ENCODE measurements around the gene KCNQ1. TPM values are rescaled to one million over a fixed set of nuclear protein-coding genes. Genes with fewer than 3 reads are reported as not detected.

The KCNQ1 gene
- total RNA-seq, 4 donors from 2014 or later = 2.6 to 12.7 (median 4.9) TPM

DNA sequence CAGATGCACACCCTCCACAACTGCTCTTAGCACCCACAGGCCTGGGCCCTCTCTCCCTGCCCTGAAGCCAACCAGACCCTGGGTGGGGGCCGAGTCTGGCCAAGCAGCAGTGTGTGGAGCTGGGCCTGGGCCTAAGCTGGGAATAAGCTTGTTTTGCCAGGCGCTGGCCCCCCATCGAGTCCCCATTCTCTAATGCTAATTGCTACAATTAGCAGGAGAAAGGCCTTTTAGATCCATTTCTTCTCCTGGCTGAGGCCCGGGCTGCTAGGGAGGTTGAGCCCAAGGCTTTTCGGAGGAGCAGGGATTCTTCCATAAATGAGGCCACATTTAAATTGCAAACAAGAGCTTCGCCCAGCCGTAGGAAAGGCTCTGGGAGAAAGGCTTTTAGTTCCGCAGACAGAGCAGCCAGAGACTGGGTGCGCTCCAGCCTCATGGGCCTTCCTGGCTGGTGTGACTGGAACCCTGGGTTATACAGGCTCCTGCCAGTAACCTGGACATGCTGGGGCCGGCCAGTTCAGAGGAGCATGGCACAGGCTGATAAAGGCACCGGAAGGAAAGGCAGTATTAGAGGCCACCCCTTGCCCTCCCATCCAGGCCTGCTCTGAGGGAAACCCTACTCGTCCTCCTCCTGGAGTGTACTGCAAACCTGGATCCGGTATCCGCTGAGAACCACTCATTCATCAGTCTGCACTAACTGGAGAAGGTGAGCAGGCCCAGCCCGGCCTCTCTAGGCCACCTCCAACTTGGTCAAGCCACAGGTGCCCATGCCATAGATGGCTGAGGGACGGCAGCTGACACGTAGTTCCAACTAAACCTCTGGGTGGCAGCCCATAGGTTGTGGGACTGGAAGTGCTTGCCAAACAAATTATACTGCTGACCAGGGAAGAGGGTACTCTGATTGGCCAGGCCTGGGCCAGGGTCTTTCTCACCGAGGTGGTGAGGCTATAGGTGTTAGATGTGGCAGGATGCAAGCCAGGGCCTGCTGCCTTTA is 248.8 kb downstream of the KCNQ1 start:
- Histone ChIP-seq H3K27ac (no peak overlapping the region), H3K36me3 (no peaks in the 10 kb centered on the region), H3K4me1 (peaks cover 0 to 98% (median 33%) of the 10 kb centered on the region in 3 donors), H3K4me3 (no peak overlapping the region), H3K27me3 (no peaks in the 10 kb centered on the region), H3K9me3 (no peaks in the 10 kb centered on the region)
- WGBS, 2 donors (ENCODE audit: low coverage in 1 of 2) = 62 to 80% methylated on average over 3 to 8 of the region's 18 CpGs
- ATAC-seq = no peak
- TF ChIP-seq POLR2A (IDR thresholded peaks at IDR 0.05) = no peak
- TF ChIP-seq EP300 (IDR thresholded peaks at IDR 0.05) = no peak
- TF ChIP-seq POLR2AphosphoS5 (IDR thresholded peaks at IDR 0.05) = no peak
- TF ChIP-seq, protein P1, sequence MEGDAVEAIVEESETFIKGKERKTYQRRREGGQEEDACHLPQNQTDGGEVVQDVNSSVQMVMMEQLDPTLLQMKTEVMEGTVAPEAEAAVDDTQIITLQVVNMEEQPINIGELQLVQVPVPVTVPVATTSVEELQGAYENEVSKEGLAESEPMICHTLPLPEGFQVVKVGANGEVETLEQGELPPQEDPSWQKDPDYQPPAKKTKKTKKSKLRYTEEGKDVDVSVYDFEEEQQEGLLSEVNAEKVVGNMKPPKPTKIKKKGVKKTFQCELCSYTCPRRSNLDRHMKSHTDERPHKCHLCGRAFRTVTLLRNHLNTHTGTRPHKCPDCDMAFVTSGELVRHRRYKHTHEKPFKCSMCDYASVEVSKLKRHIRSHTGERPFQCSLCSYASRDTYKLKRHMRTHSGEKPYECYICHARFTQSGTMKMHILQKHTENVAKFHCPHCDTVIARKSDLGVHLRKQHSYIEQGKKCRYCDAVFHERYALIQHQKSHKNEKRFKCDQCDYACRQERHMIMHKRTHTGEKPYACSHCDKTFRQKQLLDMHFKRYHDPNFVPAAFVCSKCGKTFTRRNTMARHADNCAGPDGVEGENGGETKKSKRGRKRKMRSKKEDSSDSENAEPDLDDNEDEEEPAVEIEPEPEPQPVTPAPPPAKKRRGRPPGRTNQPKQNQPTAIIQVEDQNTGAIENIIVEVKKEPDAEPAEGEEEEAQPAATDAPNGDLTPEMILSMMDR (IDR thresholded peaks at IDR 0.05) = no peak

DNA sequence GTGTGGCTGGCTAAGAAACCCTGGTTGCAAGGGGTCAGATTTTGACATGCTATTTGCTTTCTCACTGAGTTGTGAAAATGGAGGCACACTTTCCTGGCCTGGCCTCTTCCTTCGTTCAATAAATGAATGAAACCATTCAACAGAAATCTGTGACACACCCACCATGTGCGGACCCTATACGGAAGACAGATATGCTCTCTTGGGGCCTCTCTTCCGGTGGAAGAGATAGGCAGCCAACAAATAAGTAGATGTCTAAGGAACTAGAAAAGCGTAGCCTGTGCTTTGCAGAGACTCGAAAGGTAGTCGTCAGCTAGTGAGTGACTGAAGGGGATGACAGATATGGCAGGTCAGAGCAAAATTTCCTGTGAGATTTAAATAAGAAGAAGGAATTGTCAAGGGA is 249.7 kb downstream of the KCNQ1 start:
- Histone ChIP-seq H3K27ac (no peak overlapping the region), H3K9me3 (no peaks in the 10 kb centered on the region), H3K4me3 (no peak overlapping the region), H3K27me3 (no peaks in the 10 kb centered on the region), H3K36me3 (no peaks in the 10 kb centered on the region), H3K4me1 (peaks cover 0 to 89% (median 31%) of the 10 kb centered on the region in 3 donors)
- 62 to 76% methylated on average over 4 to 7 of the region's 7 CpGs for WGBS, 2 donors (ENCODE audit: low coverage in 1 of 2)
- no peak for ATAC-seq
- TF ChIP-seq POLR2AphosphoS5 (IDR thresholded peaks at IDR 0.05) (no peak), POLR2A (IDR thresholded peaks at IDR 0.05) (no peak), EP300 (IDR thresholded peaks at IDR 0.05) (no peak)
- TF ChIP-seq, protein P1 (IDR thresholded peaks at IDR 0.05) = no peak

DNA sequence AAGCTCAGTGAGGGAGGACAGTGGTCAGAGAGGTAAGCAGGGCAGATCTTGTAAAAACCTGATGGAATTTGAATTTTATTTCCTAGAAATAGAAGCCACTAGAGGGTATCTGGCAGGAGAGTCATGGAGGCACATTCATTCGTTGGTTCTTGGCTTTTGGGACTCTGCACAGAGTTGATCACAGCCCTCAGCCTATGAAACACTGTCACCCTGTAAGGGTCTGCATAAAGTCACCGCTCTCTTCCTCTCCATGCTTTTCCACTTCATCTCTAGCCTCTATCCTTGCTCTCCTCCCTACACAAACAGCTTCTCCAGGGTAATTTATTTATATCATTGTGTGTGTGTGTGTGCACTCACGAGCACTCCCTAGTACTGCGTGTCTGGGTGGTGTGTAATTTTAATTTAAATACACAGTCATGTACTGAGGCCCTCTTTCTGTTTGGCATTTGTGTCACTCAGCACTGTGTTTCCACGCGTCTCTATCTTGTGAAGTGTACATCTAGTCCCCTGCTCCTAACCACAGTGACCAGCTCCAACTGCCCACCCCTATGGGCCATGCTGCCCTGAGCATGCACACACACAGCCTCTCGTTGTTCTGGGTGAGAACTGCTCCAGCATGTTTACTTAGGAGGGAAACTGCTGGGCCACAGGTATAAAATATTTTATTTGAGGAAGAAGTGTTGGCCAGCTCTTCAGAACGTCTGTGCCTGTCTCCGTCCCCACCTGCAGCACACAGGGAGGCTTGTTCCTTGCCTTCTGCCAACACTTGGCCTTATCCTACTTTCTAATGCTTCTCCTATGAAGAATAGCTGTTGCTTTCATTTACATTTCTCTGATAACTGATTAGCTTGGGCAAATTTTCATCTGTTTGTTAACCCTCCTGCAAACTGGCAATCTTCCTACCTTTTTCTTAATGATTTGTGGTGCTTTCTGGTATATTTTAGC is 250.5 kb downstream of the KCNQ1 start:
- no peak overlapping the region for H3K4me3 ChIP-seq
- H3K36me3 ChIP-seq = no peaks in the 10 kb centered on the region
- no peaks in the 10 kb centered on the region for H3K27me3 ChIP-seq
- no peak overlapping the region for H3K27ac ChIP-seq
- no peak for ATAC-seq
- 65 to 76% methylated on average over 4 to 9 of the region's 9 CpGs for WGBS, 2 donors (ENCODE audit: low coverage in 1 of 2)
- no peaks in the 10 kb centered on the region for H3K9me3 ChIP-seq
- TF ChIP-seq POLR2AphosphoS5 (IDR thresholded peaks at IDR 0.05) (no peak), POLR2A (IDR thresholded peaks at IDR 0.05) (no peak), EP300 (IDR thresholded peaks at IDR 0.05) (no peak)
- TF ChIP-seq, protein P1 (IDR thresholded peaks at IDR 0.05) = no peak
- H3K4me1 ChIP-seq = peaks cover 0 to 81% (median 24%) of the 10 kb centered on the region in 3 donors

DNA sequence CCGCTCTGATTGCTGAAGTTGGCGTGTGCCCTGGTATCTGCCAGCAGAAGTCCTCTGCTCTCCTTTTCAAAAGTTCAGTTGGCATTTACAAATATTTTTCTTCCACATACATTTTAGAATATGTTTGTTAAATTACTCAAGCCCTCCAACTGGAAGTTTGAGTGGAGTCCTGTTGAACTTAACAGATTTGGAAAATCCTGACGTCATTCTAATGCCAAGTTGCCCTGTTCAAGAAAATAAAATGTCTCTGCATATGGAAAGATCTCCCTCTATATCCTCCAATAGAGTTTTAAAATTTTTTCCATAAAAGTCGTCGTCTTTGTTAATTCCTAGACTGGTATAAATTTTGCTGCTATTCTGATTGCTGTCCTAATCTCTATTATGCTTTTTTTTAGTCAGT is 251.6 kb downstream of the KCNQ1 start:
- TF ChIP-seq, protein P1 (IDR thresholded peaks at IDR 0.05) = no peak
- no peak for TF ChIP-seq EP300 (IDR thresholded peaks at IDR 0.05)
- no peak for TF ChIP-seq POLR2AphosphoS5 (IDR thresholded peaks at IDR 0.05)
- TF ChIP-seq POLR2A (IDR thresholded peaks at IDR 0.05) = no peak
- Histone ChIP-seq H3K27me3 (no peaks in the 10 kb centered on the region), H3K4me1 (peaks cover 0 to 78% (median 20%) of the 10 kb centered on the region in 3 donors), H3K36me3 (no peaks in the 10 kb centered on the region), H3K9me3 (no peaks in the 10 kb centered on the region), H3K4me3 (no peak overlapping the region), H3K27ac (no peak overlapping the region)
- 70 to 71% methylated on average over 5 of the region's 5 CpGs for WGBS, 2 donors (ENCODE audit: low coverage in 1 of 2)
- no peak for ATAC-seq

Measured in gastroesophageal sphincter (tissue), 4 donors.